IMR-90 (cell line): ENCODE results near the gene PFKP. TPM values are rescaled to one million over a fixed set of nuclear protein-coding genes. Genes with fewer than 3 reads are reported as not detected.

ENCODE experiments used
- ATAC-seq: fragments of 200-7000 bp; cut with Tn5 transposase; 2 replicates; pipeline ENCODE4 v1.9.1; 2020; ENCODE audit warnings: low read depth, mild to moderate bottlenecking, moderate library complexity
- BruUV-seq: library from RNA; stranded (reverse); fragments of 400-500 nt; replicated peaks from 2 replicates; lab custom pipeline; 2021; lab: Mats Ljungman, UMichigan
- CTCF ChIA-PET: fragments of 300-600 bp; formaldehyde crosslinking; extraction: SDS; loops from one replicate; lab custom pipeline; 2021; ENCODE audit warnings: antibody characterized with exemption; lab: Yijun Ruan, JAX
- POLR2A ChIA-PET: fragments of 300-600 bp; sonication (Branson Sonifier 250); formaldehyde crosslinking; loops from one replicate; lab custom pipeline; 2022; ENCODE audit warnings: antibody characterized with exemption; ENCODE audit not compliant: unreplicated experiment; lab: Charles Lee
- DNase-seq: peaks from one replicate; pipeline ENCODE4 v3.0.0; 2013
- H2AFZ ChIP-seq: replicated peaks from 2 replicates; pipeline ENCODE3; 2013; ENCODE audit warnings: low read length, mild to moderate bottlenecking; ENCODE audit not compliant: poor library complexity
- H2AK5ac ChIP-seq: 2 replicates; pipeline ENCODE4 v1.6.1; 2013; ENCODE audit warnings: low read depth, low read length, inconsistent platforms
- H2AK9ac ChIP-seq: replicated peaks from 2 replicates; pipeline ENCODE3; 2013; ENCODE audit warnings: mild to moderate bottlenecking, low read depth, low read length, moderate library complexity; ENCODE audit not compliant: poor library complexity
- H2BK120ac ChIP-seq: 2 replicates; pipeline ENCODE4 v1.6.1; 2013; ENCODE audit warnings: low read depth, low read length, inconsistent platforms
- H2BK15ac ChIP-seq: 3 replicates; pipeline ENCODE4 v1.6.1; 2013; ENCODE audit warnings: low read depth, low read length, inconsistent platforms
- H2BK20ac ChIP-seq: 2 replicates; pipeline ENCODE4 v1.6.1; 2013; ENCODE audit warnings: low read depth, mild to moderate bottlenecking, inconsistent platforms, low read length, moderate library complexity
- H2BK5ac ChIP-seq: 2 replicates; pipeline ENCODE4 v1.6.1; 2013; ENCODE audit warnings: mild to moderate bottlenecking, low read depth, low read length, inconsistent platforms; ENCODE audit not compliant: poor library complexity, severe bottlenecking
- H3K14ac ChIP-seq: replicated peaks from 2 replicates; pipeline ENCODE4 v1.6.1; 2013; ENCODE audit warnings: low read depth, low read length, inconsistent platforms
- H3K18ac ChIP-seq: 2 replicates; pipeline ENCODE4 v1.6.1; 2013; ENCODE audit warnings: low read depth, low read length, control low read depth
- H3K23ac ChIP-seq: 2 replicates; pipeline ENCODE4 v1.6.1; 2013; ENCODE audit warnings: low read depth, low read length, inconsistent platforms
- H3K27ac ChIP-seq: 2 replicates; pipeline ENCODE4 v1.5.1; 2013; ENCODE audit warnings: mild to moderate bottlenecking, control low read depth, low read length; ENCODE audit not compliant: insufficient read depth
- H3K27me3 ChIP-seq: 2 replicates; pipeline ENCODE4 v1.6.1; 2013; ENCODE audit warnings: low read length; ENCODE audit not compliant: control insufficient read depth, insufficient read depth
- H3K36me3 ChIP-seq: 2 replicates; pipeline ENCODE4 v1.6.1; 2013; ENCODE audit warnings: low read length, mixed read lengths; ENCODE audit not compliant: control insufficient read depth, insufficient read depth
- H3K4ac ChIP-seq: 2 replicates; pipeline ENCODE4 v1.6.1; 2013; ENCODE audit warnings: low read depth, low read length, inconsistent platforms
- H3K4me1 ChIP-seq: 2 replicates; pipeline ENCODE4 v1.6.1; 2013; ENCODE audit warnings: low read length, mixed read lengths; ENCODE audit not compliant: control insufficient read depth, insufficient read depth
- H3K4me2 ChIP-seq: 2 replicates; pipeline ENCODE4 v1.6.1; 2013; ENCODE audit warnings: low read depth, mild to moderate bottlenecking, control low read depth, low read length, moderate library complexity
- H3K4me3 ChIP-seq: 2 replicates; pipeline ENCODE4 v1.5.1; 2013; ENCODE audit warnings: low read depth, mild to moderate bottlenecking, control low read depth, low read length, moderate library complexity; ENCODE audit not compliant: insufficient read depth
- H3K56ac ChIP-seq: 2 replicates; pipeline ENCODE4 v1.6.1; 2013; ENCODE audit warnings: low read length, inconsistent platforms; ENCODE audit not compliant: insufficient read depth; ENCODE audit errors: extremely low read depth
- H3K79me1 ChIP-seq, 2 experiments: 2 replicates each; pipeline ENCODE4 v1.6.1; 2013; ENCODE audit warnings: low read length in 2 of 2, inconsistent platforms in 1 of 2, low read depth in 1 of 2
- H3K9ac ChIP-seq: 2 replicates; pipeline ENCODE4 v1.6.1; 2013; ENCODE audit warnings: low read depth, low read length, control low read depth
- H3K9me1 ChIP-seq: 2 replicates; pipeline ENCODE4 v1.6.1; 2013; ENCODE audit warnings: low read length, inconsistent platforms; ENCODE audit not compliant: insufficient read depth
- H3K9me3 ChIP-seq: 2 replicates; pipeline ENCODE4 v1.6.1; 2013; ENCODE audit warnings: low read length; ENCODE audit not compliant: control insufficient read depth, insufficient read depth
- H4K20me1 ChIP-seq: 2 replicates; pipeline ENCODE4 v1.6.1; 2013; ENCODE audit warnings: low read length, inconsistent platforms; ENCODE audit not compliant: insufficient read depth
- H4K5ac ChIP-seq: 2 replicates; pipeline ENCODE4 v1.6.1; 2013; ENCODE audit warnings: mild to moderate bottlenecking, low read depth, low read length, control low read depth
- H4K8ac ChIP-seq, 2 experiments: 2 replicates each; pipeline ENCODE4 v1.6.1; 2013; ENCODE audit warnings: low read depth in 2 of 2, low read length in 2 of 2, control low read depth in 1 of 2, inconsistent platforms in 1 of 2
- H4K91ac ChIP-seq: 2 replicates; pipeline ENCODE4 v1.6.1; 2013; ENCODE audit warnings: low read depth, low read length, inconsistent platforms; ENCODE audit not compliant: insufficient read depth
- BHLHE40 ChIP-seq: fragments of 150-350 bp; IDR thresholded peaks from 2 replicates; pipeline ENCODE4 v1.6.1; 2016; ENCODE audit warnings: mild to moderate bottlenecking, low read depth, low read length
- CEBPB ChIP-seq: IDR thresholded peaks from 2 replicates; pipeline ENCODE4 v1.6.1; 2012; ENCODE audit warnings: low read depth, low read length, improper control_type of control experiment
- CHD1 ChIP-seq: IDR thresholded peaks from 2 replicates; pipeline ENCODE4 v1.6.1; 2012; ENCODE audit warnings: low read depth, low read length, improper control_type of control experiment
- CTCF ChIP-seq: conservative IDR thresholded peaks from 2 replicates; pipeline ENCODE4 v1.5.1; 2012; ENCODE audit warnings: mild to moderate bottlenecking, low read depth, low read length, improper control_type of control experiment
- ELK1 ChIP-seq: fragments of 150-350 bp; IDR thresholded peaks from 2 replicates; pipeline ENCODE4 v1.6.1; 2016; ENCODE audit warnings: low read depth, mild to moderate bottlenecking, low read length, moderate library complexity, borderline replicate concordance
- FOS ChIP-seq: fragments of 150-350 bp; IDR thresholded peaks from 2 replicates; pipeline ENCODE4 v1.6.1; 2016; ENCODE audit warnings: low read depth, low read length
- MAFK ChIP-seq: IDR thresholded peaks from 2 replicates; pipeline ENCODE4 v1.6.1; 2012; ENCODE audit warnings: low read depth, low read length, improper control_type of control experiment
- MXI1 ChIP-seq: IDR thresholded peaks from 2 replicates; pipeline ENCODE4 v1.6.1; 2012; ENCODE audit warnings: low read depth, mild to moderate bottlenecking, low read length, moderate library complexity, borderline replicate concordance
- NFE2L2 ChIP-seq: fragments of 150-350 bp; IDR thresholded peaks from 2 replicates; pipeline ENCODE4 v1.6.1; 2016; ENCODE audit warnings: low read depth, mild to moderate bottlenecking, low read length
- POLR2A ChIP-seq: IDR thresholded peaks from 2 replicates; pipeline ENCODE4 v1.6.1; 2012; ENCODE audit warnings: mild to moderate bottlenecking, low read depth, low read length
- RAD21 ChIP-seq: IDR thresholded peaks from 2 replicates; pipeline ENCODE4 v1.6.1; 2012; ENCODE audit warnings: low read length, improper control_type of control experiment
- RCOR1 ChIP-seq: IDR thresholded peaks from 2 replicates; pipeline ENCODE4 v1.6.1; 2012; ENCODE audit warnings: mild to moderate bottlenecking, low read length, improper control_type of control experiment; ENCODE audit not compliant: insufficient replicate concordance
- RFX5 ChIP-seq: IDR thresholded peaks from 2 replicates; pipeline ENCODE4 v1.8.0; 2012; ENCODE audit warnings: low read depth, mild to moderate bottlenecking, low read length, moderate library complexity
- SMC3 ChIP-seq: fragments of 150-350 bp; IDR thresholded peaks from 2 replicates; pipeline ENCODE4 v1.6.1; 2016; ENCODE audit warnings: low read depth, mild to moderate bottlenecking, antibody characterized with exemption, low read length, moderate library complexity
- USF2 ChIP-seq: fragments of 150-350 bp; IDR thresholded peaks from 2 replicates; pipeline ENCODE4 v1.6.1; 2017; ENCODE audit warnings: mild to moderate bottlenecking, antibody characterized with exemption, low read length, low read depth
- WGBS, 2 experiments: methylation state at CpG; one replicate each; pipeline versions ENCODE4 v1.1.5 to v1.1.7; 2013; ENCODE audit warnings: missing lambda C conversion rate in 2 of 2; ENCODE audit not compliant: insufficient read length in 1 of 2; ENCODE audit errors: extremely low coverage in 2 of 2; 5-methylcytosine and 5-hydroxymethylcytosine counted together
- dilution Hi-C: fragments of 300-500 bp; cut with HindIII; formaldehyde crosslinking; loops from one replicate; pipeline ENCODE4 v1.14.3; 2018; ENCODE audit warnings: low sequenced_read_pairs; ENCODE audit not compliant: unreplicated experiment
- in situ Hi-C: fragments of 300-500 bp; cut with MboI; formaldehyde crosslinking; loops from 3 replicates; pipeline ENCODE4 v1.14.3; 2019; ENCODE audit warnings: low sequenced_read_pairs, inconsistent platforms, mixed read lengths
- intact Hi-C: fragments of 100-400 bp; cut with micrococcal nuclease; formaldehyde crosslinking; loops from 2 replicates; pipeline ENCODE4 v1.10.0; 2022
- polyA plus RNA-seq, 3 experiments: library from polyadenylated mRNA; depleted of rRNA; stranded (reverse); fragments of >200 nt; gene quantifications; 2 replicates each; pipeline ENCODE4 v1.2.3, GENCODE V29; 2012; ENCODE audit warnings: low replicate concordance in 1 of 3
- total RNA-seq: library from RNA; depleted of rRNA; stranded (reverse); fragments of >200 nt; gene quantifications from 2 replicates; pipeline ENCODE4 v1.2.3, GENCODE V29; 2012

PFKP gene
- total and polyA plus RNA-seq, 2 of the 4 experiments (the other 2 are of a cell fraction), result 223 to 294 TPM

- Histone ChIP-seq H3K9ac (no peak overlapping the region; the same call in 1 of the 2 replicates), H4K91ac (peak overlapping the region; percentile 72; the same call in 1 of the 2 replicates), H2BK120ac (peak overlapping the region; percentile 52; the same call in 1 of the 2 replicates), H3K27me3 (no peaks in the 10 kb centered on the region), H3K36me3 (peaks cover 71% of the 10 kb centered on the region), H3K9me1 (peaks cover 24% of the 10 kb centered on the region), H2BK20ac (peak overlapping the region; percentile 33; the same call in 1 of the 2 replicates), H3K14ac (no peak overlapping the region), H4K20me1 (peaks cover 32% of the 10 kb centered on the region), H2AK9ac (peak overlapping the region; percentile 85), H2BK15ac (0 out of 3 replicates have a peak overlapping the region, but pooled peaks have one; percentile 65), H3K79me1 (peaks cover 41 to 76% of the 10 kb centered on the region in 2 experiments), H4K5ac (peak overlapping the region; percentile 31; the same call in 1 of the 2 replicates), H4K8ac (no peak overlapping the region; a peak in 1 of 4 replicates), H3K23ac (no peak overlapping the region), H3K18ac (no peak overlapping the region), H3K27ac (peak overlapping the region; percentile 15), H2BK5ac (peak overlapping the region; percentile 77), H3K4me2 (no peak overlapping the region), H3K4me1 (peaks cover 8% of the 10 kb centered on the region), H3K56ac (no peak overlapping the region), H2AK5ac (peak overlapping the region; percentile 98), H3K4ac (peak overlapping the region; percentile 54; the same call in 1 of the 2 replicates), H2AFZ (peak overlapping the region; percentile 36), H3K9me3 (no peaks in the 10 kb centered on the region), H3K4me3 (no peak overlapping the region)
- intact Hi-C loops, result loop anchor here (5.0 kb wide), 1 partner anchor 181 kb away; no protein-coding TSS in a partner anchor
- ChIA-PET CTCF (no interaction called here), POLR2A (no interaction called here)
- WGBS, 2 experiments, result 99% methylated on average over 14 of the region's 21 CpGs; no CpG with 5 or more reads in 1 of the 2 experiments
- ATAC-seq, result no peak
- no TSS peak for BruUV-seq
- dilution Hi-C loops, result no loop called here
- in situ Hi-C loops, result no loop called here
- no peak for DNase-seq
- TF ChIP-seq USF2 (no peak), RFX5 (no peak), CTCF (no peak), FOS (no peak), MAFK (no peak), BHLHE40 (no peak), CHD1 (no peak), RAD21 (no peak), SMC3 (no peak), MXI1 (no peak), RCOR1 (no peak), CEBPB (no peak), ELK1 (no peak), POLR2A (no peak), NFE2L2 (no peak)
These were observed 41.3 kb downstream of the PFKP start for GRCh38 chr10:3108575-3109105.
